Loucy (cell line): Measurements from ENCODE around the gene LIPT2.

ENCODE experiments used
- CTCF ChIP-seq: fragments of 200-600 bp; sonication (generic); conservative IDR thresholded peaks from 2 replicates; pipeline ENCODE4 v1.5.1; 2014; ENCODE audit warnings: mild to moderate bottlenecking, antibody characterized with exemption, low read length
- EZH2phosphoT487 ChIP-seq: fragments of 200-600 bp; IDR thresholded peaks from 2 replicates; pipeline ENCODE4 v1.6.1; 2018; ENCODE audit warnings: antibody characterized with exemption, mild to moderate bottlenecking, moderate library complexity, borderline replicate concordance

- TF ChIP-seq EZH2phosphoT487, result no peak
- no peak for TF ChIP-seq CTCF
These were observed 1.4 kb downstream of the LIPT2 start for GRCh38 chr11:74492084-74492483.
